Measurements from ENCODE around the gene MYBPC2.

- TF ChIP-seq, protein P1, sequence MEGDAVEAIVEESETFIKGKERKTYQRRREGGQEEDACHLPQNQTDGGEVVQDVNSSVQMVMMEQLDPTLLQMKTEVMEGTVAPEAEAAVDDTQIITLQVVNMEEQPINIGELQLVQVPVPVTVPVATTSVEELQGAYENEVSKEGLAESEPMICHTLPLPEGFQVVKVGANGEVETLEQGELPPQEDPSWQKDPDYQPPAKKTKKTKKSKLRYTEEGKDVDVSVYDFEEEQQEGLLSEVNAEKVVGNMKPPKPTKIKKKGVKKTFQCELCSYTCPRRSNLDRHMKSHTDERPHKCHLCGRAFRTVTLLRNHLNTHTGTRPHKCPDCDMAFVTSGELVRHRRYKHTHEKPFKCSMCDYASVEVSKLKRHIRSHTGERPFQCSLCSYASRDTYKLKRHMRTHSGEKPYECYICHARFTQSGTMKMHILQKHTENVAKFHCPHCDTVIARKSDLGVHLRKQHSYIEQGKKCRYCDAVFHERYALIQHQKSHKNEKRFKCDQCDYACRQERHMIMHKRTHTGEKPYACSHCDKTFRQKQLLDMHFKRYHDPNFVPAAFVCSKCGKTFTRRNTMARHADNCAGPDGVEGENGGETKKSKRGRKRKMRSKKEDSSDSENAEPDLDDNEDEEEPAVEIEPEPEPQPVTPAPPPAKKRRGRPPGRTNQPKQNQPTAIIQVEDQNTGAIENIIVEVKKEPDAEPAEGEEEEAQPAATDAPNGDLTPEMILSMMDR (conservative IDR thresholded peaks at IDR 0.05; ENCODE audit: low read depth, low read length) = no peak
- no peak for TF ChIP-seq POLR2A (IDR thresholded peaks at IDR 0.05; ENCODE audit: low read depth, low read length)
- no peak for TF ChIP-seq RAD21 (IDR thresholded peaks at IDR 0.05; ENCODE audit: low read length)
Observed at GRCh38 chr19:50512999-50513745, 80.5 kb downstream of the MYBPC2 start.
